HFFc6 (cell line): Measurements from ENCODE around the gene PTGER4. TPM values are rescaled to one million over a fixed set of nuclear protein-coding genes. Genes with fewer than 3 reads are reported as not detected.
"Not testable (repeated sequence)": the region's sequence is repeated elsewhere in the genome, so short reads cannot be mapped to it uniquely, and the experiment has no call there.

Source experiments
- DNase-seq: peaks from one replicate; pipeline ENCODE4 v3.0.0-alpha.2; 2018
- H3K27ac Mint-ChIP-seq: 2 replicates; pipeline ENCODE4 v1.8.0; 2020; ENCODE audit warnings: mild to moderate bottlenecking, mixed read lengths
- H3K27me3 Mint-ChIP-seq: 2 replicates; pipeline ENCODE4 v1.8.0; 2021; ENCODE audit warnings: mild to moderate bottlenecking, moderate library complexity, mixed read lengths; ENCODE audit not compliant: insufficient read depth
- H3K36me3 Mint-ChIP-seq: 2 replicates; pipeline ENCODE4 v1.8.0; 2021; ENCODE audit warnings: low read depth, mixed read lengths
- H3K4me1 Mint-ChIP-seq: 2 replicates; pipeline ENCODE4 v1.8.0; 2020; ENCODE audit warnings: low read depth, mixed read lengths
- H3K4me3 Mint-ChIP-seq: 2 replicates; pipeline ENCODE4 v1.8.0; 2020; ENCODE audit warnings: mild to moderate bottlenecking, moderate library complexity, mixed read lengths
- H3K9me3 Mint-ChIP-seq: 2 replicates; pipeline ENCODE4 v1.8.0; 2020; ENCODE audit warnings: mild to moderate bottlenecking, mixed read lengths
- total RNA-seq, 6 experiments: library from RNA; stranded (reverse); fragmentation: NEBNext Ultra II Directional; extraction: Animal tissue kit (Norgen Biotek cat#: 25700); gene quantifications; 2 replicates in 1 of 6; 3 replicates in 5 of 6; pipeline ENCODE4 v1.2.3, GENCODE V29; 2021
- TF ChIP-seq, protein P1 (sequence below): fragments of 200-600 bp; sonication (generic); IDR thresholded peaks from 2 replicates; pipeline ENCODE4 v1.5.0; 2021; ENCODE audit warnings: antibody characterized with exemption, mild to moderate bottlenecking

The PTGER4 gene
- total RNA-seq, 6 experiments from 2014 or later: 1.4 to 5.1 (median 3.6) TPM

DNA sequence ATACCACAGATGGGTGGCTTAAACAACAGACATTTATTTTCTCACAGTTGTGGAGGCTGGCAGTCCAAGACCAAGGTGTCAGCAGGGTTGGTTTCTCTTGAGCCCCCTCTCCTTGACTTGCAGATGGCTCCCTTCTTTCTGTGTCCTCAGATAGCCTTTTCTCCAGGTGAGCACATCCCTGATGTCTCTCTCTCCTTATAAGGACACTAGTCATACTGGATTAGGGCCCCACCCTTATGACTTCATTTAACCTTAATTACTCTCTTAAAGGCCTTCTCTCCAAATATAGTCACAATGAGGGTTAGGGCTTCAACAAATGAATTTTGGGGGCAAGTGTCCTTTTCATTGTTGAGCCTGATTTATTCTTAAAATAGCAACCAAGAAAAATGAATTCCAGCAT is 14.7 kb downstream of the PTGER4 start:
- TF ChIP-seq, protein P1, sequence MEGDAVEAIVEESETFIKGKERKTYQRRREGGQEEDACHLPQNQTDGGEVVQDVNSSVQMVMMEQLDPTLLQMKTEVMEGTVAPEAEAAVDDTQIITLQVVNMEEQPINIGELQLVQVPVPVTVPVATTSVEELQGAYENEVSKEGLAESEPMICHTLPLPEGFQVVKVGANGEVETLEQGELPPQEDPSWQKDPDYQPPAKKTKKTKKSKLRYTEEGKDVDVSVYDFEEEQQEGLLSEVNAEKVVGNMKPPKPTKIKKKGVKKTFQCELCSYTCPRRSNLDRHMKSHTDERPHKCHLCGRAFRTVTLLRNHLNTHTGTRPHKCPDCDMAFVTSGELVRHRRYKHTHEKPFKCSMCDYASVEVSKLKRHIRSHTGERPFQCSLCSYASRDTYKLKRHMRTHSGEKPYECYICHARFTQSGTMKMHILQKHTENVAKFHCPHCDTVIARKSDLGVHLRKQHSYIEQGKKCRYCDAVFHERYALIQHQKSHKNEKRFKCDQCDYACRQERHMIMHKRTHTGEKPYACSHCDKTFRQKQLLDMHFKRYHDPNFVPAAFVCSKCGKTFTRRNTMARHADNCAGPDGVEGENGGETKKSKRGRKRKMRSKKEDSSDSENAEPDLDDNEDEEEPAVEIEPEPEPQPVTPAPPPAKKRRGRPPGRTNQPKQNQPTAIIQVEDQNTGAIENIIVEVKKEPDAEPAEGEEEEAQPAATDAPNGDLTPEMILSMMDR: no peak
- Mint-ChIP-seq H3K36me3 (peaks cover 16% of the 10 kb centered on the region), H3K27ac (no peak overlapping the region), H3K9me3 (no peaks in the 10 kb centered on the region), H3K4me3 (no peak overlapping the region), H3K4me1 (peaks cover 14% of the 10 kb centered on the region), H3K27me3 (no peaks in the 10 kb centered on the region)
- no peak for DNase-seq

DNA sequence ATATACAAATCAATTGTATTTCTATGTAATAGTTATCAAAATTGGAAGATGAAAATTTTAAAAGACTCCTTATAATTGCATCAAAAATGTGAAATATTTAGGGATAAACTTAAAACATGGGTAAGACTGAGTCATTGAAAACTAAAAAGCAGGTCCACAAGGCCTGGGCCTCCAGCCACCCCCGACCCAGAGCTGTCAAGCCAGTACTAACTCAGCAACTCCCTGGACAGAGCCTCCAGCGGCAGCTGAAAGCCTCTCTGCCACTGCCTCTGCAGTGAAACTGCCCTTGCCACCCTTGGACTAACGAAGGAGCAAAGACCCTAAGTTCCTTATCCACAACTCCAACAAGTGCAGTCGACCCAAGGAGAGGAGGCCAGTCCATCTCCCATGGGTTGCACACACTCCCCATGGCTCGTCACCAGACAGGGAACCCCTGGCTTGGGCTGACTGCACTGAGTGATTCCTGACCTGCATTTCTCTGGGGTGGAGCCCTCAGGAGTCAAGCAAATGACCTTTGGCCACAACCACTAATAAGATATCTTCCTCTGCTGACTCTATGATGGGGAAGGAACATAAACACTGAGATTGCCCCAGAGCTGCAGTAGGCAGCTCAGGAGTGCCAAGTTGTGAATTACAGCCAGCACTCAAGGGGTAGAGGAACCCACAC is 20.5 kb downstream of the PTGER4 start:
- no peak overlapping the region for H3K4me3 Mint-ChIP-seq

DNA sequence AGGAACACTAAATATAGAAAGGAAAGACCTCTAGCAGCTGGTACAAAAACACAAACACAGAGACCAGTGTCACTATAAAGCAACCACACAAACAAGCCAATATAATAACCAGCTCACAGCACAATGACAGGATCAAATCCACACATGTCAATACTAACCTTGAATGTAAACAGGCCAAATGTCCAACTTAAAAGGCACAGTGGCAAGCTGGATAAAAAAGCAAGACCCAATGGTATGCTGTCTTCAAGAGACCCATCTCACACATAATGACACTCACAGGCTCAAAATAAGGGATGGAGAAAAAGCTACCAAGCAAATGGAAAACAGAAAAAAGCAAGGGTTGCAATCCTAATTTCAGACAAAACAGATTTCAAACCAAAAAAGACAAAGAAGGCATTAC is 22.3 kb downstream of the PTGER4 start:
- H3K27ac Mint-ChIP-seq, H3K4me1 Mint-ChIP-seq, DNase-seq, H3K27me3 Mint-ChIP-seq, H3K4me3 Mint-ChIP-seq: not testable (repeated sequence)
- Mint-ChIP-seq H3K36me3 (peaks cover 33% of the 10 kb centered on the region), H3K9me3 (peaks cover 17% of the 10 kb centered on the region; the same call in 1 of the 2 replicates)

More for the DNA sequence above, 20.5 kb downstream of the PTGER4 start:
- peaks cover 33% of the 10 kb centered on the region for H3K36me3 Mint-ChIP-seq
- H3K27ac Mint-ChIP-seq: no peak overlapping the region
- H3K27me3 Mint-ChIP-seq: no peaks in the 10 kb centered on the region; the same call in 1 of the 2 replicates
- DNase-seq: no peak
- TF ChIP-seq, protein P1: no peak
- peaks cover 17% of the 10 kb centered on the region; the same call in 1 of the 2 replicates for H3K9me3 Mint-ChIP-seq
- H3K4me1 Mint-ChIP-seq: peaks cover 8% of the 10 kb centered on the region; the same call in 1 of the 2 replicates

DNA sequence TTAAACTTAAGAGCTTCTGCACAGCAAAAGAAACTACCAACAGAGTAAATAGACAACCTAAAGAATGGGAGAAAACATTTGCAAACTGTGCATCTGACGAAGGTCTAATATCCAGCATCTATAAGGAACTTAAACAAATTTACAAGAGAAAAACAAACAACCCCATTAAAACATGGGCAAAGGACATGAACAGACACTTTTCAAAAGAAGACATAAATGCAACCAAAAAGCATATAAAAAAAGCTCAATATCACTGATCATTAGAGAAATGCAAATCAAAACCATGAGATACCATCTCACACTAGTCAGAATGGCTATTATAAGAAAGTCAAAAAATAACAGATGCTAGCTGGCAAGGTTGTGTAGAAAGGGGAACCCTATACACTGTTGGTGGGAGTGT is 25.8 kb downstream of the PTGER4 start:
- not testable (repeated sequence) for DNase-seq, H3K4me3 Mint-ChIP-seq, H3K4me1 Mint-ChIP-seq, H3K27ac Mint-ChIP-seq, H3K27me3 Mint-ChIP-seq
- peaks cover 17% of the 10 kb centered on the region; the same call in 1 of the 2 replicates for H3K9me3 Mint-ChIP-seq
- H3K36me3 Mint-ChIP-seq: peaks cover 49% of the 10 kb centered on the region

DNA sequence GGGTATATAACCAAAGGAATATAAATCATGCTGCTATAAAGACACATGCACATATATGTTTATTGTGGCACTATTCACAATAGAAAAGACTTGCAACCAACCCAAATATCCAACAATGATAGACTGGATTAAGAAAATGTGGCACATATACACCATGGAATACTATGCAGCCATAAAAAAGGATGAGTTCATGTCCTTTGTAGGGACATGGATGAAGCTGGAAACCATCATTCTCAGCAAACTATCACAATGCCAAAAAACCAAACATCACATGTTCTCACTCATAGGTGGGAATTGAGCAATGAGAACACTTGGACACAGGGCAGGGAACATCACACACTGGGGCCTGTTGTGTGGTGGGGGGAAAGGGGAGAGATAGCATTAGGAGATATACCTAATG is 30.9 kb downstream of the PTGER4 start:
- not testable (repeated sequence) for H3K27ac Mint-ChIP-seq, H3K4me3 Mint-ChIP-seq, H3K27me3 Mint-ChIP-seq, DNase-seq, H3K9me3 Mint-ChIP-seq, H3K4me1 Mint-ChIP-seq
- peaks cover 21% of the 10 kb centered on the region; the same call in 1 of the 2 replicates for H3K36me3 Mint-ChIP-seq

DNA sequence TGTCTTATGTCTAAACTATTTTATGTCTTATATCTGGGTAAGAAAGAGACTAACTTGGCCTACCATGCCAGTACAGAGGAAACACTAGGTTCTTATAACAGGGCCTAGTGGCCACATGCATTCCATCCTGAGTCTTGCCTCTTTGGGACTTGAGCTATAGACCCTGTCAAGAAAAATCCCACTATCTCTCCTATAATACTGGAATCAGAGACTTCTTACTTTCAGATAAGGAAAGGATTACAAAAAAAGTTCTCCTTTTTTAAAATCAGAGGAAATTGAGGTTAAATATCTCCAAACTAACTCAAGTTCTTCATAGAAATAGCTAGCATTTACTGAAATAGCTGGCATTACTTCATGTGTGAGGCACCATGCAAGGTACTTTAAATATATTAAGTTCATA is 34.3 kb downstream of the PTGER4 start:
- TF ChIP-seq, protein P1: no peak
- DNase-seq: no peak
- H3K9me3 Mint-ChIP-seq: no peaks in the 10 kb centered on the region
- H3K36me3 Mint-ChIP-seq: peaks cover 18% of the 10 kb centered on the region
- H3K4me3 Mint-ChIP-seq: no peak overlapping the region
- no peaks in the 10 kb centered on the region for H3K27me3 Mint-ChIP-seq
- H3K4me1 Mint-ChIP-seq: peaks cover 28% of the 10 kb centered on the region
- H3K27ac Mint-ChIP-seq: no peak overlapping the region

DNA sequence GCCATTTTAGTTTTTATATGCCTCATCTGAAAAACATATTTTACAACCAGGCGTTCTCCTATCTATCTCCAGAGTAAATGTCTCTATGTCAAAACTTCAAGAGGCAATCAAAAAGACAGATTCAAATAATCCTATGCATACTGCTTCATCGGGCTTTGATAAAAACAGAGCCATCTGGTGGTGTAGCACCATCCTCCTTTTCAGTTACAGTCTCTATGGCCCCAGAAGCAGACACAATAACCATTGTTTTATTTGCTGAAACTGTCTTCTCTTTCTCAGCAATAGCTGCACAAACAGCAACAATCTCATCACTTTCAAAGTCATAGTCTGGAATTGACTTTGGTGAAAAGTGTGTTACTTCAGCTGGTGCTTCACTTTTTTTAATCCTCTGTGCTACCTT is 36.3 kb downstream of the PTGER4 start:
- Mint-ChIP-seq H3K4me3 (no peak overlapping the region), H3K4me1 (peaks cover 28% of the 10 kb centered on the region), H3K27ac (peak overlapping the region; percentile 6; the same call in 1 of the 2 replicates), H3K36me3 (peaks cover 9% of the 10 kb centered on the region), H3K9me3 (no peaks in the 10 kb centered on the region), H3K27me3 (0 out of 2 replicates have a peak, but pooled peaks cover under 1% of the 10 kb centered on the region)
- TF ChIP-seq, protein P1: peak; percentile 62; the same call in 1 of the 2 replicates
- DNase-seq: no peak
